GM19372 (cell line): ENCODE measurements around the gene EID2.
A peak's percentile ranks its signal among the peaks of the same experiment; 100 is the strongest.

Experiments used
- ATAC-seq: cut with Tn5 transposase; IDR thresholded peaks from one replicate; pipeline ENCODE4 v1.9.1; 2021; ENCODE audit warnings: mild to moderate bottlenecking, low read depth, moderate library complexity; ENCODE audit not compliant: unreplicated experiment

EID2 gene, protein sequence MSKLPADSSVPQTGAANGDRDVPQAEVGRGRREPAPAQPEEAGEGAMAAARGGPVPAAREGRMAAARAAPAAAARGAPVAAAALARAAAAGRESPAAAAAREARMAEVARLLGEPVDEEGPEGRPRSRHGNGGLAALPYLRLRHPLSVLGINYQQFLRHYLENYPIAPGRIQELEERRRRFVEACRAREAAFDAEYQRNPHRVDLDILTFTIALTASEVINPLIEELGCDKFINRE

GRCh38 chr19:39539518-39540332, at the start of gene EID2:
Gene EID2, minus strand, starts transcription at chr19:39540161. Its CDS starts 82 bp downstream, at chr19:39540079.
- peak; percentile 94 for ATAC-seq

GRCh38 chr19:39588066-39588465, 48.1 kb upstream of the EID2 start:
- ATAC-seq = no peak

DNA sequence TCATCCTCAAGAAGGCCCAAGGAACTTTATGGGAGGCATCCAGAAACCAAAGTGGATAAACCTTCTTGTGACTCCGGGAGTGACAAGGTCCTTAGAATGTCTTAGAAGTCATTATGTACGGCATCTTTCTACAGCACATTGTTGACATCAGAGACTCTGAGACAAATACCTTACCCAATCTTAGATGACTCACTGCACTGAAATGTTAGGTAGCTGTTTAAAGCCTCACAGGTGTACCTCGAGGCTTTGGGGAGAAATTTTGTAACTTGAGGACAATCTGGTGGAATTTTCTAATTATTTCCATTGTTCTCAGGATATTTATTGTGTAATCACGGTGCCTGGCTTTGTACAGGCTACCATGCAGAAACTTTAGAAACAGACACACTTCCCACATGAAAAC, 47.5 kb upstream of the EID2 start:
- no peak for ATAC-seq

DNA sequence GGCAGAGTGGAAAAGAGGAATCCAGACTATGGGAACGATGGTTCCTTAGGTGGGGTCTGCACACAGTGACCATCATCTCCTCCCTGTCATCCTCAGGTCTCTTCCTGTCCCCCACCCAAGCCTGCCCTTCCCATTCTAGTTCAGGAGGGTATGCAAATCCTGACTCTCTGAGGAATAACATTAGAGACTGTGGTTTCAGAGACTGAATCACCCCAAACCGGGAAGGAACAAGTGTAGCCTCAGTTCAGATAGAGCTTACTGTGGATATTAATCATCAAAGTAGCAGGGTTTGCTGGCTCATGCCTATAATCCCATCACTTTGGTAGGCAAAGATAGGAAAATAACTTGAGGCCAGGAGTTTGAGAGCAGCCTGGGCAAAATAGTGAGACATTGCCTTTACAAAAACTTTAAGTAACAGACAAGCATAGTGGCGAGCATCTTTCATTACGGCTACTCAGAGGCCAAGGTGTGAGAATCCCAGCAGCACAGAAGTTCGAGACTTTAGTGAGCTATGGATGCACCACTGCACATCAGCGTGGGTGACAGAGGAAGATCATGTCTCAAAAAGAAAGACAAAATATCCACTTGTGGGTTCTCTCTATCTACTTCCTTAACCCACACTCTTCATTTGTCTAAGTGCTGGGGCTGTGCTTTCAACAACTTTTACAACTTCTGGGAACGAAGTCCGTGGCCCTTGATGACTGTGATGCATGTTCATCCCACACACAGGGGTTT, 43.1 kb upstream of the EID2 start:
- ATAC-seq = no peak

DNA sequence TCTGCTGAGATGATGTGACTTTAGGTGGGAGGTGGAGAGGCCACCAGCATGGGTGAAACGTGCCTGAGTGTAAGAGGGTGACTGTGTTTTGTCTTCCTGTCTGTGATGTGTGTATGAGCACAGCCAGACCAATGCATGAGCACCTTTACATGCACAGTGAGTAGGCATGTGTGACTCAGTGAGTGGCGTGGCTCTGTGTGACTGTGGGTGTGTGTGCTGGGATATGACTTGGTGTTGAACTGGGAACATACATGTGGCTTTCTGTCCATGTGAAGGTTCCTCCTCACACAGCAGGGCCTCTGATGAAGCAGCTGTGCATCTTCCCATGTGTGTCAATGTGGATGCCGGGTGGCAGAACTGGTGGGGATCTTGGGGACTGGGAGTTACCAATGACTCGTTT, 42.5 kb upstream of the EID2 start:
- ATAC-seq = no peak

DNA sequence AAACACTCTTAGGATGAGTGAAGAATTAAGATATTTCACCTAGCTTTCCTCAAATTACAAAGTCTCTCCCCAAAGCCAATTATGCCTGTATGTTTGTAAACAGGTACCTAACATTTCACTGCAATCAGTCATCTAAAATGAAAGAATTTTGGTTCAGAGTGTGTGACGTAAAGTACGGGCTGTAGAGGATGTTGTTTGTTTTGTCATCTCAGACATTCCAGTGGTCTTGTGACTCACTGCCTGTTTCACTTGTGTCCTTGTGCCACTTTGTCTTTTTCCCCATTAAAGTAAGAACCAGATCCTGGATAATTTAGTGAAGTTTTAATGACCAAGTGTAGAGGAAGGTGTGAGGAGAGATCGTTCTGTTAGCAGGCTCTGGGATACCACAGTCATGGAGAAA, 28.6 kb upstream of the EID2 start:
- ATAC-seq = no peak

DNA sequence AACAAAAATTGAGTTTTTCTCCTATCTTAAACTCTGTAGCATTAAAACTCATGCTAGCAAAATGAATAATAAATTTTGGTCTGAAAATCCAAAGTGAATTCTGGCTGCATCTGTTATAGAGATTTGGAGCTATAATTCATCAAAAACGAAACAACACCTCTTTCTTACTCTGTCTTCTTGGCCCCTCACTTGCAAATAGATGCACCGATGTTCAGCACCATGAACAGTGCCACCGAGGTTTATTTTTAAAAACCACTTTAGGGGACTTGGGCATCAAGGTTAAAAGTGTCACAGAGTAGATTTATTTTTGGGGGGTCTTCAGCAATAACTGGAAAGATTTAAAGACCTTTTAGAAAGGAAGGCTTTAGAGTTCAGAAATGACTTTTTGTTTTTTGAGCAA, 26.1 kb upstream of the EID2 start:
- no peak for ATAC-seq

DNA sequence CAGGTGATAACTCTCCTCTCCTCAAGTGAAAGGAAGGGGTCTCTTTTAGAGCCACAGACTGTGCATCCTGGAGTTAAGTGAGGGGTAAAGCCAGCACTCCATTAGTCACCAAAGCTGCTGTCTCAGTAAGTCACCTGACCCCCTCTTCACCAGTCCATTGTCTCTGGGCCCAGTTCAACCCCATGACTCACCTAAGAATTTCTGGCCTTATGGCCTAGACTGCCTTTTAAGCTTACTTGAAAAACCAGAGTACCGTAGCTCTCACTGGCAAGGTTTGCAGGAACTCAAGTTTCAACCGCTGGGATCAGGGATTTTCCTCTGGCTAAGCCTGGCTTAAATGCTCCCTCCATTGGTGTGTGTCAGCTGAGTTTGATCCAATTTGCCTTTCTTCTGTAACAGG, 23.4 kb upstream of the EID2 start:
- ATAC-seq = no peak

DNA sequence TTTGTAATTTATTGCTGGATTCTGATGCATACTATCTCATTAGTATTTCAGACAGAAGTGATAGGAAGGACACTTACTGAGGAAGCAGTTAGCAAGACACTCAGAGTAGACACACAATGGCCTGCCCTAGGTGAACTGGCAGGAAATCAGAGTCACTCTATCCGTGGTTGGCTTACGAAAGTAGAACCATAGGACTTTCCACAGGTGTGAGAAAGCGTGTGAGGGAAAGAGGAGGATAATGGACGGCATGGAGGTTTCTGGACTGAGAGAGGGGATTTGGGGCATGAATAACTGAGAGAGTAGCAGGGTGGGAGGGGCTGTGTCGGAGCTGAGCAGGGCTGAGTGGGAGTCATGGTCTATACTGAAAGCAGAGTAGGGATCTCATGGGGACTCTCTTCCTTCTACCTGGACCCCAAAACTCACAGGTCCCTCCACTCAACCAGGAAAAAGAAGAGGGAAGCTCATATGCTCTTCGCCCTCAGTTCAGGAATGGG, 18.7 kb upstream of the EID2 start:
- ATAC-seq = no peak

DNA sequence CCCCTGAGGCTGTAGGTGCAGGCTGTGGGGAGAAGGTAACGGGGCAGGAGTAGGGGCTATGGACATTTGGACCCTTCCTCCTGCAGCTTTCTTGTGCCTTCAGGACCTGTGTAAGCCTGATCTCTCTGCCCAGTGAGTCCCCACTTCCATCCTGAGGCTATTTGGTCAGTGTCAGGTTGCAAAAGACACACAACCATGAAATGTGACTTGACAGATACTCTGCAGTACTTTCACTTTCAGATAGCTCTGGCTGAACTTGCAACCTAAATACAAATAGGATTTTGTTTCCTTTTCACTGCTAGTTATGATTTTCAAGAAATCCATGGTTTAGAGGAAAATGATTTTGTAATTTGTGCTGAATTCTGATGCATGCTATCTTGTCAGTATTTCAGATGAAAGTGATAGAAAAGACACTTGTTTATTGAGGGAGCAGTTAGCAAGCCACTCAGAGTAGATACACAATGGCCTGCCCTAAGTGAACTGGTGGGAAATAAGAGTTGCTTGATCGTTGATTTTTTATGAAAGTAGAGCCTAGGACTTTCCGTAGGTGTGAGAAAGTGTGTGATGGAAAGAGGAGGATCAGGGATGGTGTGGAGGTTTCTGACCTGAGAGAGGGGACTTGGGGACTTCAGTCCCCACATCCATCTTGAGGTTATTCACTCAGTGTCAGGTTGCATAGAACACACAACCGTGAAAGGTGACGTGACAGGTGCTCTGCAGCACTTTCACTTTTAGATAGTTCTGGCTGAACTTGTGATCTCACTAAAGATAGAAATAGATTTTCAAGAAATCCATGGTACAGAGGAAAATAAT, 18.1 kb upstream of the EID2 start:
- no peak for ATAC-seq

DNA sequence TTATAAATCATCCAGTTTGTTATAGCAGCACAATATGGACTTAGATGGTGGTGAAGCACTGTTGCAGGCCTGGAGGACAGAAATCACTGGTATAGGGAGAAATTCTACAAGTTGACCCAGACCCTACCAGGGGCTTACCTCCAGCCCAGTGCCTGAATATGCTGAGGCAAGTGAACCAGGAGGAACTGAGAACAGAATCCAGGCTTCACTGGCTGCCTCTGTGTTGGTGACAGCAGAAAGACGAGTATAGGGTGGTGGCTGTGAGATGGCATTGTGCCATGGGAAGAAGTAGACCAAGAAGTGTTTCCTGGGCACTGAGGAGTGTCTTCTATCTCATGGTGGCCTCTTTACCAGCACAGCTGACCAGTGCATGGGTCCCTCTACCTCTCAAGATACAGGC, 15.9 kb upstream of the EID2 start:
- ATAC-seq = no peak

- ATAC-seq = no peak
Observed at GRCh38 chr19:39554701-39555311, 14.8 kb upstream of the EID2 start.

DNA sequence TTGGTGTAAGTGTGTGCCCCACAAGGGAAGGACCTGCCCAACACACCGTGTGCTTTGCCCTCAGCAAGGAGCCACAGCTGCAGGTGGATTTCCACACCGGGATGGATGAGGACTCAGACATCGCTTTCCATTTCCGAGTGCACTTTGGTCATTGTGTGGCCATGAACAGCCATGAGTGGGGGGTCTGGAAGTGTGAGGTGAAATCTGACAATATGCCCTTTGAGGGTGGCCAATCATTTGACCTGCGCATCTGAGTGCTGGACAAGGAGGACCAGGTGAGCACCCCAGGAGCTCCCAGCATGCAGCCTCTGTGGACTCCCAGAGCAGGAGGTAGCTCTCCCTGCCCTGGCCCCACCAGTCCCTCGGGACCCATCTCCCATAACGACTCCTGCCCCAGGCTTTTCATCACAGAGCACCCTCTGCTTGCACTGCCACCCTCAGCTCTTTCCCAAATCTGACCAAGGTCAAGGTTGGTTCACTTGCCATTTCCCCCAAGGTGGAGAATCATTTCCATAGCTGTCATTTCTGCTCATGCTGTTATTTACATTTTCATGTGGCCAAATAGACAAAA, 13.2 kb upstream of the EID2 start:
- no peak for ATAC-seq

GRCh38 chr19:39550197-39550596, 10.2 kb upstream of the EID2 start:
- no peak for ATAC-seq

DNA sequence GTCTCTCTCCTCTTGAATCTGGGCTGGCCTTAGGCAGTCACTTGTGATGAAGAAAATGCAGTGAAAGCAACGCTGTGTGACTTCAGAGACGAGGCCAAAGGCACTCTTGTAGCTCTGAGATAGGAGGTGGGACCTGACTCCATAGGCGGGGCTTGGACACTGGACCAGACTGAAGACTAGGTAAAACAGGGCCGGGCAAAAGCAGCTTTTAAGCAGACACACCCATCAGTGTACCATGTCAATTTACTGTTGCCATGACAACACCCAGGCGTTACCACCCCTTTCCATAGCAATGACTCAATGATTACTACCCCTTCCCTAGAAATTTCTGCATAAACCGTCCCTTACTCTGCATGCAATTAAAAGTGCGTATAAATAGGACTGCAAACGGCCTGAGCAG, 6.6 kb upstream of the EID2 start:
- no peak for ATAC-seq

DNA sequence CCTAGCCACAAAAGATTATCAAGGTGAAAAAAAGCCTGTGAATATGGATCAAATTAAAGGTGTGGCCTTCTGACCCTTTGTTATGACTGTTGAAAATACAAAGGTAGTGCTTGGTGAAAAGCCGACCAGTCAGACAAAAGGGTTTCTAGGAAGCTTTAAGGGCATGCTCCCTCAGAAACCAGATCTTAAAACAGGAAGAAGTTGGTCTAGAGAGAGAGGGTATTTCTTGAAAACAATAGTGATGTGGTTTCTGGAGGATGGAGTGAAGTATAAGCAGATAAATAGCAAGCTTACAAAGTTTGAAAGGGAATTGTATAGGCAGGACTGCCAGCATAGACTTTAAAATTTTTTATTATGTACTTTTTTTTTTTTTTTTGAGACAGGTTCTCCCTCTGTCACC, 5.0 kb upstream of the EID2 start:
- ATAC-seq = no peak

- no peak for ATAC-seq
Observed at GRCh38 chr19:39544226-39544903, 4.4 kb upstream of the EID2 start.

DNA sequence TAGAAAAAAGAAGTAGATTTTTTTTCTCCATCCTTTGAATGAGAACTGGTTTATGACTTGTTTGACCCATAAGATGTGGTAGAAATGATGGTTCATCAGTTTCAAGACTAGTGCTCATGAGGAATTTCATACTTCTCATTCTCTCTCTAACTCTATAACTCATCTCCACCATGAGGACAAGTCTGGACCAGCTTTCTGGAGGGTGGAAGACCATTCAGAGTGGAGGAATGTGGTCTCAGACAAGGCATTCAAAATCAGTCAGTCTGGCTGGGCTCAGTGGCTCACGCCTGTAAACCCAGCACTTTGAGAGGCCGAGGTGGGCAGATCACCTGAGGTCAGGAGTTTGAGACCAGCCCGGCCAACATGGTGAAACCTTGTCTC, 3.5 kb upstream of the EID2 start:
- no peak for ATAC-seq

DNA sequence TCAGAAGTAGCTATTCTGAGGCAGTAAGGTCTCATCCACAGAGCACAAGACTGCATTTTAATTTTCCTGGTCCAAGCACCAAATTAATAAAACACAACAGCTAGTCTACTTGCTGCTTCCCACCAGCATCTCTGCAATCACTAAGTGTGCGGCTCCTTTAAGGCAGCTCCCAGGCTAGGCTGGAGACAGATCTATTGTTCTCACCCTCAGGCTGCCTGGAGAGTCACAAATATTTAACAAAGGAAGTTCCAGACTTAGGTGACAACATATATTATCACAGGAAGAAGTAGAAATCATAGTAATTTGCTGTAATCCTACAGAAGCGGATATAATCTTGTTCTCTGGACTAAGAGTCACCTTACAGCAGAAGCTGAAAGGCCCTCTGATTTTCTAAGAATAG, 2.2 kb upstream of the EID2 start:
- ATAC-seq = no peak
